HS-5 (cell line): Measurements from ENCODE around the gene BCL7A.
"Not testable (repeated sequence)": the region's sequence is repeated elsewhere in the genome, so short reads cannot be mapped to it uniquely, and the experiment has no call there.

Source experiments
- DNase-seq: peaks from one replicate; pipeline ENCODE4 v3.0.0-alpha.2; 2012; ENCODE audit warnings: low read depth

The BCL7A gene

DNA sequence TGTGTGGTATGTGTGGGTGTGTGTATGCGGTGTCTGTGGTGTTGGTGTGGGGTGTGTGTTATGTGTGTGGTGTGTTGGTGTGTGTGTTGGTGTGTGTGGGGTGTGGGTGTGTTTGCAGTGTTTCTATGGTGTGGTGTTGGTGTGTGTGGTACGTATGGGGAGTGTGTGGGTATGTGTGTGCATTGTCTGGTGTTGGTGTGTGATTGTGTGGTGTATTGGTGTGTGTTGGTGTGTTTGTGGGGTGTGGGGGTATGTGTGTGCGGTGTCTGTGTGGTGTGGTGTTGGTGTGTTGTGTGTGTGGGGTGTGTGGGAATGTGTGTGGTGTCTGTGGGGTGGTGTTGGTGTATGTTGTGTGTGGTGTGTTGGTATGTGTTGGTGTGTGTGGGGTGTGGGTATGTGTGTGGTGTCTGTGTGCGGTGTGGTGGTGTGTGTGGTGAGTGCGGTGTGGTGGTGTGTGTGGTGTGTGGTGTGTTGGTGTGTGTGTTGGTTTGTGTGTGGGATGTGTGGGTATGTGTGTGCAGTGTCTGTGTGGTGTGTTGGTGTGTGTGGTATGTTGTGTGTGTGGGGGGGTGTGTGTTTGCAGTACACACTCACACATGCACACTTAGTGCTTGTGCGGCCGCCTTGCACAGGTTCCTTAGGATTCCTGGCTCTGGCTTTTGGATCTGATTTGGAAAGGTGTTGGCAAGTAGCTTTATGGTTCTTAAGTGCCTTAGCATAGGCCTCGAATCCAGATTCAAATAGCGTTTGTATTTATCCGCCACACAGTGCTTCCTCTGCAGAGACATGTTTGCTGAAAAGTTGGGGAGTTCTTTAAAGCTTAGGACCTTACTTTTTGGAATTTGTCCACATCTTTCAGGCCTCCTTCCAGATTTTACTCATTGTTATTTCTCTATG, 73.3 kb downstream of the BCL7A start:
- DNase-seq = no peak

DNA sequence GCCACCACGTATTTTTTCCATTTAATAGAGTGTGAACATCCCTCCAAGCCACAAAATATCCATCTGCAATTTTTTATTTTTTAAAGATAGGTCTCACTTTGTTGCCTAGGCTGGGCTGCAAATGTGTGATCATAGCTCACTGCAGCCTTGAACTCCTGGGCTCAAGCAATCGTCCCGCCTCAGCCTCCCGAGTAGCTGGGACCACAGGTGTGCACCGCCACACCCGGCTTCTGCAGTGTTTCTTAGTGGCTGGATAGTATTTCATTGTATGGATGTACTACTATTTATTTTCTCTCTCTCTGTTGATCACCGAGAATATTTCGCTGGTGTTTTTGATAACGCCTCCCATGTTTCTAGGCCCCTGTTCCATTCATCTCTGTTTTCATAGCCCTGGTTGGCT, 74.3 kb downstream of the BCL7A start:
- DNase-seq = no peak

DNA sequence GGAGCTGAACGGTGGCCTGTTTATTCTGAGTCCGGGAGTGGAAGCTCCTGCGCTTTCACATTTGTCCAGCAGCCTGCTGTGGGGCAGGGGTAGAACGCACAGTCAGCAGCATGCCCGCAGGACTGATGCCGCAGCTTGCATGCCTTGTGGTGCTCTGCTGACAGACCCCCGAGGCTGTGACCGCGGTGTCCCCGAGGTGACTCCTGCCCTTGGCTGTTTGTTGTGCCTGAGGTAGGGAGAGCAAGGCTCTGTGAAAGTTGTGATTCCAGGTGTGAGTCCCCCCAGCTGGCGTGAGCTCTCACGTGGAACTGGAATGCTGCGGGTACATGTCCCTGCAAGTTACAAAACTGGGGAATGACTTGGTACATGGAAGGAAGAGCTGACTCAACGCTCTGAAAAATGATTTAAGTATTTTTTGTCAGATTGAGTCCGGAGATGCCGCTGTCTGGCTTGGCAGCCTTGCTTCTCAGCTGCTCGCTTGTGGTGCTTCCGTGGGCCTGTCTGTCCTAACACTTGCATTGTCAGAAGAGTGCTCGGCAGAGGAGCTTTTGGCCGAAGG, 75.0 kb downstream of the BCL7A start:
- no peak for DNase-seq

DNA sequence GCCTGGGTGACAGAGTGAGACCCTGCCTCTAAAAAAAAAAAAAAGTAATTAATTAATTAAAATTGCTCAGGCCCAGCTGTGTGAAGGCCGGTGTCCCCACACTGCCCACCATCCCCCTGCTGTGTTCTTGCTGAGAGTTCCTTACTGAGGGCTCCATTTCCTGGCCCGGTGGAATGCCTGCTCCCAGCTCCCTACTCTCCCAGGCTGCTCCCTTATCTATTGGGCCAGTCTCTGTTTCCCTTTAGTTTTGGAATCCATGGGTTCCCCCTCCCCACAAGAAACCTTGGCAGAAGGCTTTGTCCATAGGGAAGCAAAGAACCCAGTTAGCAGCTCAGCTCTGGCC, 75.9 kb downstream of the BCL7A start:
- no peak for DNase-seq

DNA sequence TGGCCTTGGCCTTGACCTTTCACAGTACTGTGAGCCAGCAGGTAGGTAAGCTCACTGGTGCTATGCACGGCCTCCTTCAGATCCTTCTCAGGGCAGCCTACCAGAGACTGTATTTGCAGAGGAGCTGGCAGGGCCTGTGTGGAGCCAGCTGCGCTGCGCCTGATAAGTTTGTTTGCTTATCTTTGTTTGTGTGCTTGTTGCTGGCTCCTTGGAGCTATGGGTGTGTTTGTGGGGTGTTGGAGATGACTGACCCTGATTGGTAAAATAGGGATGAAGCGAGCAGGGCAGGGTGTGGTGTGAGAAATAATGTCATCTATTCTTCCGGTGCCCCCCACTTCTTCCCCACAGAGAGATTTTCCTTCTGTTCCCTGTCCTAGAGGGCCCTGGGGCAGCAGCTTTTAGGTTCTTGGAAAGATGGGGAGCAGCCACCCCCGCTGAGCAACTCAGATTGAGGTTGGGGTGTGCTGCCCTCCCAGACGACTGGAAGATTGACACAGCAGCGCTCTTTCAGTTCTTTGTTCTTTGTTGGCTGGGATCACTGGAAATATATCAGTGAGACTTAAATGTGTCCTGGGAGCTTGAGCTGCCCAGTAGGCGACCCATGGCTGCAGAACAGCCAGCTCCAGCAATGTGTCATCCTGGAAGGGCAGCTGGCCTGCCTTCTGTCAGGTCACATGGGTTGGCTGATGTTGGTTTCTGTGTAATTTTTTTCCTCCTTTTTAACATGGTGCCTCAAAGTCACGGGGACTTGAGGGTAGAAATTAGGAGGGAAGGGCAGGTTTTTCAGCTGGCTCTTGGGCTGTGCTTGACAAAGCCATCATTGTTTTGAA, 76.5 kb downstream of the BCL7A start:
- no peak for DNase-seq

DNA sequence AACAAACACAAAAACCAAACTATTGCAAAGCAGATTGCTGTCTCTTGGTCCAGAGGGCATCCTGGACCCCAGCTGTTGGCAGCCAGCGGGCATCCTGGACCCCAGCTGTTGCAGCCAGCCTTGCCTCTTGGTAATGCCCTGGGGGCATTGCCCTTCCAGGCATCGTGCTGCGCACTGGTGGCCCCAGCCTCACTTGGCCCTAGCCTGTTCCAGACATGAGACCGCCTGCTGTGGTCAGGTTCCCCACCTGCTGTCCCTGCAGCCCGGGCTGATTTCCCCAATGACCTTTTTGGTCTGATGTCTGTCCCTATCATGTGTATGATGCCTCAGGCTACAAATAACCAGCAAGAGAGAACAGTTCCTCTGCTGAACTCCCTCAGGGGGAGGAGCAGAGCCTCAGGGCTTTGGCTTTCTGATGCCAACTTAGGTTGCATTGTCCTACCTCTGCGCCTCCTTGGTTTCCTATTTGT, 77.6 kb downstream of the BCL7A start:
- DNase-seq = no peak

DNA sequence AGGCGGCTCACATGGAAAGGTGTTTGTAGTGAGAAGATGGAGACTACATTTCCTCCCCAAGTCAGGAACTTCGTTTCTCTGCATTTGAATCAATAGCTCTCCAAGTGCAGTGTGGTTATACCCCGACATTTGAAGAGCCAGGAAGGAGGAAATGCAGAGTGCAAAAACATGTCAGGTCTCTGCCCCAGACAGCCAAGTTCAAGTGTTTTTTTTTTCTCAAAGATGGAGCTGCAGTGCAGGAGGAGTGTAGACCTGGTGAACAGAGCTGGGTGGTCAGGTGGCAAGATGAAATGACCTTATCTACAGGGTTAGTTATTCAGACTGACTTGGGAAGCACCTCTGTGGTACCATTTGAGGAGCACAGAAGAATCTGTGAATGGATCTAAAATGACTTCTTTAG, 78.2 kb downstream of the BCL7A start:
- DNase-seq = no peak

DNA sequence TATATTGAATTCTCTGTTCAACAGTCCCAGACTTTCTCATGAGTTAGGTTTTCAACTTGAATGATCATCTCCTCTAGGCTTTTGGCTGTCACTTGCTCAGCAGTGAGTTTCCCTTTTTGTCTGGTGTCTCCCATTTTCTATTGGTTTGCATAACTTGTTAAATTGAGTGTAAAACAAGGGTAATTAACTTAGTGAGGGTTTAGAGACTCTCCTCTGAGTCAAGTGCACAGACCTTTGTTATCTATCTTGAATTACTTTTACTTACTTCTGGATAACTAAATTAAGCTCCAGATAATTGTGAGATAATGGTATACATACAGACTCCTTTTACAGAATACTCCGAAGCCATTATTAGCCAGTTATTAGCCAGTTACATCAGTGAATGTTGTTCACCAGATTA, 78.9 kb downstream of the BCL7A start:
- DNase-seq = no peak

DNA sequence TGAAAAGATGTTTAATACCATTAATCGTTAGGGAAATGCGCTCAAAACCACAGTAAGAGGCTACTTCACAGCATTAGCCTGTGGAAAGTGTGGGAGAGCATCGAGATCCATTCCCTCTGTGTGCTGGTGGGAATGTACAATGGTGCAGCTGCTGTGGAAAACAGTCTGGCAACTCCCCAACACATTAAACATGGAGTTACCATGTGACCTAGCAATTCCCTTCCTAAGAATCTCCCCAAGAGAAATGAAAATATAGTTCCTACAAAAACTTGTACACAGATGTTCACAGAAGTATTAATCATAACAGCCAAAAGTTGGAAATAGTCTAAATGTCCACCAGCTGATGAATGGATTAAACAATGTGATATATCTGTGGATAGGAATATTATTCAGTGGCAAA, 80.6 kb downstream of the BCL7A start:
- no peak for DNase-seq

DNA sequence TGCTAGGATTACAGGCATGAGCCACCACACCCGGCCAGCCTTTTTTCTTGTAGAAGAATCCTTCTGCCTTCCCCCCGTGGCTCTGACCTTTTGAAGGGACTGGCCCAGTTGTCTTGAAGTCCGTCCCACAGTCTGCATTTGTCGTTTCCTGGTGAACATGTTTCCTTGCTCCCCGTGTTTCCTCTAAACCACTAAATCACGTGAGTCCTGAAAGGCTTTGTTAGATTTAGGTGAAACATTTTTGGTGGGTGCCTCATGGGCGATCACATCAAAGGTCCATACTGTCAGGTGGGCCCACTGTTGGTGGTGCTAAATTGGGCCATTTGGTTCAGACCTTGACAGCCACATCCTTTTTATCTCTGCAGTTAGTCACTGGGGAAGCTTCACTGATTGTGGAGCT, 83.2 kb downstream of the BCL7A start:
- DNase-seq = no peak

DNA sequence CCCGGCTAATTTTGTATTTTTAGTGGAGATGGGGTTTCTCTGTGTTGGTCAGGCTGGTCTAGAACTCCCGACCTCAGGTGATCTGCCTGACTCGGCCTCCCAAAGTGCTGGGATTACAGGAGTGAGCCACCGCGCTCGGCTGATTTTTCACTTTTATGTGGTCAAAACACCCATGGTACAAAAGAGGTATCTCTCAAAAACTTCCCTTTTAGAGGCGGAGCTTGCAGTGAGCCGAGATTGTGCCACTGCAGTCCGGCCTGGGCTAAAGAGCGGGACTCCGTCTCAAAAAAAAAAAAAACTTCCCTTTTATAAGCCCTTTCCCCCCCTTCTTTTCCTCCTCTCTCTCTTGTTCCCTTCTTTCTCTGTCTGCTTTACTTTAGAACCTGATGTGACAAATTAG, 83.8 kb downstream of the BCL7A start:
- not testable (repeated sequence) for DNase-seq

DNA sequence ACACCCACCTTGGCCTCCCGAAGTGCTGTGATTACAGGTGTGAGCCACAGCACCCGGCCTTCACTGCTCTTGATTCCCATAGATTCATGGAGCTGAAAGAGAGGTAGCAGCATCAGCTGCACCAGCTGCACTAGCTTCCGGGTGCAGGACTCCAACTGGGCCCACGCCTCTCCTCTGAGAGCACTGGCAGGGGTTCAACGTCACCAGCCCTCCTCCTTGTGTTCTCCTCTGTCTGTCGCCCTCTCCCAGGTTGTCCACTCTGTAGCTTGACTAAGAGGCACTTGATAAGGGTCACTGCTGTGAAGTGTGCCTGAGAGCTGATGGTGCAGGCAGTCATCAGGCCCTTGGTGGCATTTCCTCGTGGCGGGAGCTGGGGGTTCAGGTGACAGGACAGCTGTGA, 85.2 kb downstream of the BCL7A start:
- DNase-seq = no peak

DNA sequence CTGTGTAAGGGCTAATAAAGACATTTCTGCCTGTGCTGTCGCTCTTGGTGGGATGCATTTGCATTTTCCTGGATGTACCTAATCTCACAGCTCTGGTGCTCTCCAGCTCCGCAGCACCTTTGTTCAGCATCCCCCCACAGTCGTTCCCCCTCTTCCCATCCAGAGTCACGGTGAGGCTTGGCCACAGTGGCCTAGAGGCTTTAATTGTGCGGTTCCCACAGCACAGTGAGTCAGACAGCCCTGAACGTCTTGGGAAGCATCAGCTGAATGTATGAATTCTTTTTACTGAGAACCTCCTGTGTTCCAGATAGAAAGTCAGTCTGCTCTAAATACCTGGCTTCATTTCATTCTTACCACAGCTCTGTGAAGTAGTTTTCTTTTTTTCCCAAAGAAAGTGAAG, 85.6 kb downstream of the BCL7A start:
- no peak for DNase-seq

DNA sequence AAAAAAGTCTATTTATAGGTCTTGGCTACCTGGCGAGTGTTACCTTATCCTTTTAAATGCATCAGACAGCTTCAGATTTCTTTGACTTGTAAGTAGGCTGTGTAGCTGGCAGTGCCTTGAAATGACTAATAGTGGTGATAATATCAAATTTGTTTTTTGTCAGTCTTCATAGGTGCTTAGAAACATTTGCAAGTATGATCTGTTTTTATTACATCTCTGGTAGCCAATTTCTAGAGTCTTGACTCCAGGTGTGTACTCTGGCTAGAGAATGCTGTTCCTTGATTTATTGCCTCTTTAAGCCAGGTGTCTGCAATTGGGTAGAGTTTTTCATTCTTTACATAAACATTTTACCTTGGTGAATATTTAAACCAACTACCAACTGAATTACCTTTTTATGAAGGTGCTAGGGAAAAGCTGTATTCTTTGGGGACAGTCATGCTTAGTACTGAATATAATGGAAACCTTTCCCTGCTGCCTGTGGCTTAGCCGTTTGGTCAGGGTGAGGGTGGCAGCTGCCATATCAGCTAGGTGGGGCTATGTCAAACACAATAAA, 89.5 kb downstream of the BCL7A start:
- DNase-seq = no peak
